Glomerular endothelial cell (primary cell): ENCODE results near the gene TYW1B. TPM values are rescaled to one million over a fixed set of nuclear protein-coding genes. Genes with fewer than 3 reads are reported as not detected.
"Not testable (repeated sequence)": the region's sequence is repeated elsewhere in the genome, so short reads cannot be mapped to it uniquely, and the experiment has no call there.

ENCODE experiments used
- DNase-seq: peaks from one replicate; pipeline ENCODE4 v3.0.0-alpha.2; 2011; ENCODE audit warnings: low read depth, low spot score; ENCODE audit errors: extremely low read depth
- total RNA-seq: library from RNA; depleted of rRNA; stranded (reverse); fragments of >200 nt; gene quantifications from 2 replicates; pipeline ENCODE4 v1.2.3, GENCODE V29; 2015

Gene TYW1B
- total RNA-seq, 1 donor from 2014 or later = 1.3 TPM

DNA sequence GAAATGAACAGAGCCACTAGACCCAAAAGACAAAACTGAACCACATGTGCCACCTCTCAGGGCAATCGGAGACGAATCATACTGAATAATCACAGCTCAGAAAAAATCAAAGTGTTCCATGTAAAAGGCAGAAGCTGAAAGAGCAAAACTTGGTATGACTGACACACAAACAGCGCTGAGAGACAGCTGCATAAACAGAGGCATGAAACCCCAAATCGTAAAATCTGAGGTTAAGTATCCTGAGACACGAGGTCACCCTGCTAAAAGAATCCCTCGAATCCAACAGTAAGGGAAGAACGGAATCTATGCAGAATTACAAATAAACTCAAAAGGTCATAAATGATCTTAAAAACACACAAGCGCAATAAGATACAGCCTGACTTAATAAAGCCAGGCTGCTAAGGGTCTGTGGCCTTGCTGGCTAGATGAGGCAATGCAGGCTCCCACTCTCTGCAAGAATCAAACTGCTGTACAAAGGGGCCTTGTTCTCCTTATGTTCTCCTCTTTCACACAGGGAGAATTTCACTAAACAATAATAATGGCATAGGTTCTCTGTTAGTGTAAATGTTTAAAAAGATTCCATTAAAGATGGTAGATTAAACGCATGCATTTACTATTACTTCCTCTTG, 247.7 kb downstream of the TYW1B start:
- not testable (repeated sequence) for DNase-seq

DNA sequence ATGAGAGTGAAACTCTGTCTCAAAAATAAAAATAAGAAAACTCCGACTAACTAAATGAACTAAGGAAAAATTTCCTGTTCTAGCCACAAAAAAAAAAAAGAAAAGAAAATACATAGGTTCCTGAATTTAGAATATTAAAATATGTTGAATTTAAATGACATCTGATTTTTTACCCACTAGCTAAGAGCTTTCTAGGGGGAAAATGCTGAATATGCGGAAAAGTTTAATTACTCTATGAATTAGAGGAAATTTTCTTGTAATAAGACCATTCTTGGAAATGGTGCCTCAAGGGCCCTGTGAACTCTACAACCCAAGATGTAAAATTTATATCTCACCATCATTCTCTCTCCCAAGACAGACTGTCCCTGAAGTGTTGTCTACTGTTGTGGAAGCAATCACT, 250.9 kb downstream of the TYW1B start:
- DNase-seq = no peak

DNA sequence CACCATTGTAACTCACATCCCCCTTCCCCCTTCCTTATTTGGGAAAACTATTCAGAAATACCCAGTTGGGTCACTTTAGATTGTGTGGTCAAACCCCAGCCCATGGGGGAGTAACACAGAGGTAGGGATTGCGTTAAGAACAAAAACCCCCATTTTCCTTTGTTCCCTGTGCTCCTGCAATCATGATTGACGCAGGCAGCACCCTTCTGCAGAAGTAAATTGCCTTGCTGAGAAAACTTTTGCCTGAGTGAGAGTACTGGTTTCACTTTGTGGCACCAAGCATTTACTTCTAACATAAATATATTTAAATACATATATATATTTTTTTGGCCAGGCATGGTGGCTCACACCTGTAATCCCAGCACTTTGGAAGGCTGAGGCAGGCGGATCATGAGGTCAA, 266.0 kb downstream of the TYW1B start:
- DNase-seq = not testable (repeated sequence)

DNA sequence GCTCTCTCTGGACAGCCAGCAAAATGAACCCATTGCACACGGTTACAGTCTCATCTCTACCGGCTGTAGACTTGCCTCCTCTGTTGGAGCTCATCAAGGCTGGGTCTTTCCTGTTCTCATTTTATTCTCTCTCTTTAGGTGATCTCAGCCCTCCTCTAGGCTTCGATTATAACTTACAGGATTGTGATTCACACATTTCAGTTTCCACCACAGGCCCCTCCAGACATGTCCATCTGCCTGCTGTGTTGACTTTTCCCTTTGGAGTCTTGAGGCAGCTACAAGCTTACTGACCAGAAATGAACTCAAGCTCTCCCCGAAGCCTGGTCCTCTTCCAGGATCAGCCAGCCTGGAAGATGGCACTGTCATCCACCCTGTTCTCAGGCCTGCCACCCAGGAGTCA, 268.5 kb downstream of the TYW1B start:
- DNase-seq = not testable (repeated sequence)

GRCh38 chr7:72556733-72557132, 271.3 kb downstream of the TYW1B start:
- DNase-seq = not testable (repeated sequence)

DNA sequence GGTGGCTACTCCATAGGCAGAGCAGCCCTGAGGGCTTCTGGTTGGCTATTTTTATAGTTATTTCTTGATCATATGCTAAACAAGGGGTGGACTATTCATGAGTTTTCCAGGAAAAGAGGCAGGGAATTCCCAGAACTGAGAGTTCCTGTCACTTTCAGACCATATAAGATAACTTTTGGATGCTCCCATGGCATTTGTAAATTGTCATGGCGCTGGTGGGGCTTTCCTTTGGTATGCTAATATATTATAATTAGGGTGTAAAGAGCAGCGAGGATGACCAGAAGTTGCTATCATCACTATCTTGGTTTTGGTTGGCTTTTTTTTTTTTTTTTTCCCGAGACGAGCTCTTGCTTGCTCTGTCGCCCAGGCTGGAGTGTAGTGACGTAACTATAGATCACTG, 272.8 kb downstream of the TYW1B start:
- not testable (repeated sequence) for DNase-seq

GRCh38 chr7:72554401-72554800, 273.6 kb downstream of the TYW1B start:
- not testable (repeated sequence) for DNase-seq

DNA sequence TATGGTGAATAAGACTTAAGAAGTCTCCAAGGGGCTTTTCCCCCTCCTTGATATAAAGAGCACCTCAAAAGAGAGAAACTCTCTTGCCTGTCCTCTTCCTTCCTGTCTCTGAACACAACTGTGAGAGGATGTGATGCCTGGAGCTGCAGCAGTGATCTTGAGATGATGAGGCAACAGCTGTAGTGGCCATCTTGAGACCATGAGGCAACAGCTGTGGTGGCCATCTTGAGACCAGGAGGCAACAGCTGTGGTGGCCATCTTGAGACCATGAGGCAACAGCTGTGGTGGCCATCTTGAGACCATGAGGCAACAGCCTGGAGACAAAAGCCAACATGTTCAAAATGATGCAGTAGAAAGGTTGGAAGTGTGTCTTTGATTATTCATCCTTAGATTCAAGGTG, 277.5 kb downstream of the TYW1B start:
- not testable (repeated sequence) for DNase-seq

DNA sequence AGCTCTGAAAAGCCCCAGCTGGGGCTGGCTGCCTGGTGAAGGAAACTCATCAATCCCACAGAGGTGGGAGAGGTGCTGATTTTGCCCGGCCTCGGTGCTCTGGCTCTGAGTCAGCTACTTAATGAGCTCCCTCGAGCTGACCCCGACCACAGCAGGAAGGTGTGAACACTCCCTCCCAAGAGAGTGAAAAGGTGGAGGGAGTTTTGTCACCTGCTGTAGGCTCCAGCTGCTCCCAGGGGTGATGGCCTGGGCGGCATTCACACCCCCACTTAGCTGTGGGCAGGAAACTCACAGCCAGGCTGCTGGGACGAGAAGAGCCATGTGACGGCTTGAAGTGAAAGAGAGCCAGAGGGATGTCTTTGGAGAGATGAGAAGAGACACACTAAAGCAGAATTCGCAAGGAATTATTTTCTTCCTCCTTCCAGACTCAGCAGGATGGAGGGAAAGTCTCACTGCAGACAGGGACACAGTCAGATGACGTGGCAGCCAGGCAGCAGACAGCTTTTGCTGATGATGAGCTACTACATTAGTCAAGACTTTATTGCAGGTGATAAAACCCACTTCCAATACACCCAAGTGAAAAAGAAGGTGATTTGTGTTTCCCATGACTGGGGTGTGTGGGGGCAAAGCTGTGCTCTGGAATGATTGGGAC, 281.3 kb downstream of the TYW1B start:
- DNase-seq = not testable (repeated sequence)

DNA sequence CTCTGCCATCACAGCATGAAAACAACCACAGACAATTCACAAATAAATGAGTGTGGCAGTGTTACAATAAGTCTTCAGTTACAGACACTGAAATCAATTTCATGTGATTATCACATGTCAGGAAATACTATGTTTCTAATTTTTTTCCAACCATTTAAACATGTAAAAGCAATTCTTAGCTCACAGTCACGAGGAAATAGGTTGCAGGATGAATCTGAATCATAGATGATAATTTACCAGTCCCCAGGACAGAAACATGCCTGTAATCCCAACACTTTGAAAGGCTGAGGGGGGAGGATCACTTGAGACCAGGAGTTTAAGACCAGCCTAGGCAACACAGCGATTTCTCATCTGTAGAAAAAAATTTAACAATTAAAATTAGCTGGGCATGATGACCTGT, 283.5 kb downstream of the TYW1B start:
- DNase-seq = not testable (repeated sequence)

DNA sequence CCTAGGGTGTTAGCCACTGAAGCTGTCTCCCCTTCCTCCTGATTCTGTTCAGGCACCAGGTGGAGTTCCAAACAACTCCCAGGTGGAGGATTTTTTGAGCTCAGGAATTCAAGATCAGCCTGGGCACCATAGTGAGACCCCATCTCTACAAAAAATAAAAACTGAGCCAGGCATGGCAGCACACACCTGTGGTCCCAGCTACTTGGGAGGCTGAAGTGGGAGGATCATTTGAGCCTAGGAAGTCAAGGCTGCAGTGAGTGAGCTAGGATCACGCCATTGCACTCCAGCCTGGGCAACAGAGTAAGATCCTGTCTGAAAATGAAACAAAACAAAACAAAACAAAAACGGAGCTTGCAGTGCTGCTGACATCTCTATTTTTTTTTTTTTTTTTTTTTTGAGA, 287.1 kb downstream of the TYW1B start:
- no peak for DNase-seq

GRCh38 chr7:72540106-72540611, 287.8 kb downstream of the TYW1B start:
- DNase-seq = no peak

- DNase-seq = no peak
Observed at GRCh38 chr7:72539702-72540101, 288.3 kb downstream of the TYW1B start.

- no peak for DNase-seq
Observed at GRCh38 chr7:72538856-72539255, 289.1 kb downstream of the TYW1B start.

DNA sequence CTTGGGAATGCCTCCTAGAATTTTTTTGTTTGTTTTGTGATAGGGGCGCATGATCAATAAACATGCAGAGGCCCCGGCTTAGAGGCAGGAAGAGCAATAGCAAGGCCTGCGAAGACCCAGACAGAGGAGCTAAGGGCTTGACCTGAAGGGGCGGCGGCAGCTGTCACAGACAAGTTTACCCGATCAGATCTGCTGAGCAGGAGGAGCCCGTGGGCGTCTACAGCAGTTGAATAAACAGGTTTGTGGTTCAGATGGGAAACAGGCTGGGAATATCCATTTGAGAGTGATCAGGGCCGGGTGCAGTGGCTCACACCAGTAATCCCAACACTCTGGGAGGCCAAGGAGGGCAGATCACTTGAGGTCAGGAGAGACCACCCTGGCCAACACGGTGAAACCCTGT, 289.9 kb downstream of the TYW1B start:
- DNase-seq = no peak

DNA sequence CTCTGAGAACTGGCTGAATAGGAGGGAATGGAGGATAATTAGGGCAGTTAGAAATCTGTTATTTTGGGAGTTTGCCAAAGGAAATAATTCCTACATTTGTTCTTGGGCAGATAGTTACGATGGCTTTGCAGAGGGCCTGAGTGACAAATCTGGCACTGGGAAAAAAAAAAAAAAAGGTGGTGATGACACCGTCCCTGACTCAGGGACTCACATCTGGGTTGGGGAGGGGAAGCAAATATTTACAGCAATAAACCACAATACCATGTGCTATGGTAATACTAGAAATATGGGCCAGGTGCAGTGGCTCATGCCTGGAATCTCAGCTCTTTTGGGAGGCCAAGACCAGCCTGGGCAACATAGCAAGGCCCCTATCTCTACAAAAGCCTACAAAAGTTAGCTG, 292.0 kb downstream of the TYW1B start:
- not testable (repeated sequence) for DNase-seq

- not testable (repeated sequence) for DNase-seq
Observed at GRCh38 chr7:72531048-72531447, 297.0 kb downstream of the TYW1B start.

Other genes with a start within 250 kb of the TYW1B start
- 15.7 and 28.2 TPM in 2 replicates for gene POM121, start 96.9 kb upstream of the TYW1B start, total RNA-seq
- 0.76 TPM in 1 of 2 replicates, not detected in the other for gene TRIM74, start 141.3 kb upstream of the TYW1B start, total RNA-seq
- gene SPDYE8, start 201.6 kb upstream of the TYW1B start, total RNA-seq = not detected in 2 replicates
- not detected in 2 replicates for gene SPDYE11, start 229.7 kb upstream of the TYW1B start, total RNA-seq